Effector CD4-positive, alpha-beta T cell (primary cell): ENCODE results near the gene LCE4A. TPM values are rescaled to one million over a fixed set of nuclear protein-coding genes. Genes with fewer than 3 reads are reported as not detected.
"Not testable (repeated sequence)": the region's sequence is repeated elsewhere in the genome, so short reads cannot be mapped to it uniquely, and the experiment has no call there.

Experiments used
- DNase-seq: peaks from one replicate; pipeline ENCODE4 v3.0.0-alpha.2; 2020
- total RNA-seq: gene quantifications from one replicate; lab custom pipeline; 2026; lab: John Stamatoyannopoulos, UW

LCE4A gene, protein sequence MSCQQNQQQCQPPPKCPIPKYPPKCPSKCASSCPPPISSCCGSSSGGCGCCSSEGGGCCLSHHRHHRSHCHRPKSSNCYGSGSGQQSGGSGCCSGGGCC
- total RNA-seq = not detected

DNA sequence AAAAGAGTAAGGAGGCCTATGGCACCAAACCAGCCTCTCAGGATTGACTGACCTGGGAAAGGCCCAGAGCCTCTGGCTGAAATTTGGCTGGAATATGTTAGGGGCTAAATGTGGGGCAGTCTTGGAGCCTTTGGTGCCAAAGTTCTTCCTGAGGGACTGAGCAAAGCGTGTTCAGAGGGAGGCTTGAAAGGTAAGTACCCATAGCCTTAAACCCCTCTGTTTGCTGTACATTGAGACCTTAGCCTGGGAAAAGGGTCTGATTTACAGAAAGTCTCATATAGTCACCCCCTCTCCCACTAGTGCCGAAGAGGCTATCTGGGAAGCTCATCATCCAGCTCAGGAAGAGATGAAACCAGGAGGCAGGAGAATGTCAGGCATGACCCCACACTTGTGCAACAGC lies at the start of gene LCE4A:
Gene LCE4A, plus strand, starts transcription at position 301 of the 400 bp plus-strand sequence. CDS start 916 bp downstream, outside the sequence.
- no peak for DNase-seq

DNA sequence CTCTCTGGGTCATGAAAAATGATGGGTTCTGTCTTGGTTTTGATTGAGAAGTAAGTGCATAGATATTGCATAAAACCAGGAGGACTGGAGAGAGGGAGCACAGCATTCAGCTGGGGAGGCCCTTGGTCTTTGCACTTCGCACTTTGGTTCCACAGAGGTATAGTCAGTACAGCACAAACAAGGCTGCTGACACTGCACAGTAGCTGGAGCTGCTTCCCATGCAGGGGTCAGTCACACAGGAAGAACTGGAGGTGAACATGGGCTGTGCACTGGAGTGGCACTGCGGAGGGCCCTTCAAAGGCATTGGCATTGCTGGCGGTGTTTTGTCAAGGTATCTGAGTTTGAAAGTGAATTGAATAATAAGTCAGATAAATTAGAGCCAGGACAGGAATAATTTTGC lies 49.3 kb upstream of the LCE4A start:
- no peak for DNase-seq

DNA sequence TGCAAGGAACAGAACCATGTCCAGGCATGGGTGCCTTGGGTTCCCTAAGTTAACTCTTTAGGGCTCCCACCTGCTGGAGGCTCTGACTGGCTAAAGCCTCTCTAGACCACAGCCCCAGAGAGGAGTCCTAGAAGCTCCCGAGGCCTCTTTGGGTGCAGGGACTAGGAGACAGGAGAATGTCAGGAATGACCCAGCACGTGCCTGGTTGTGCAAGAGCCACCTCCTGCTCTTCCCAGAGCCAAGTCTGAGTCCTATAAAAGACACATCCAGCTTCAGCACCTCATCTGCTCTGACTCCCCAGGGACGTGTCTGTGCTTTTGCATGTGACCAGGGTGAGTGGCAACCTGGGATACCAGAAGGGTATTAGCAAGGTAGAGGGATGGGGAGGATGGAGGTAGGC lies 44.9 kb upstream of the LCE4A start, which contains the start of gene LCE2D:
Gene LCE2D, plus strand, starts transcription at position 283 of the 400 bp plus-strand sequence. CDS start 726 bp downstream, outside the sequence.
- no peak for DNase-seq

DNA sequence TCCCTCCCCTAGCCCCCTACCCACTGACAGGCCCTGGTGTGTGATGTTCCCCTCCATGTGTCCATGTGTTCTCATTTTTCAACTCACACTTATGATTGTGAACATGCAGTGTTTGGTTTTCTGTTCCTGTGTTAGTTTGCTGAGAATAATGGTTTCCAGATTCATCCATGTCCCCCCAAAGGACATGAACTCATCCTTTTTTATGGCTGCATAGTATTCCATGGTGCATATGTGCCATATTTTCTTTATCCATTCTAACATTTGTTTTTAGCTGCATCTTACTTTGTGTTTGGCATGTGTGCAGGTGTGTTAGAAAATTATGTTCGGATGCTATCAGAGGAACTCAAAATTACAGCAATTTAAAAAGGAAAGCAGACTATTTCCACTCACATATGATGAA lies 41.8 kb upstream of the LCE4A start:
- DNase-seq = not testable (repeated sequence)

DNA sequence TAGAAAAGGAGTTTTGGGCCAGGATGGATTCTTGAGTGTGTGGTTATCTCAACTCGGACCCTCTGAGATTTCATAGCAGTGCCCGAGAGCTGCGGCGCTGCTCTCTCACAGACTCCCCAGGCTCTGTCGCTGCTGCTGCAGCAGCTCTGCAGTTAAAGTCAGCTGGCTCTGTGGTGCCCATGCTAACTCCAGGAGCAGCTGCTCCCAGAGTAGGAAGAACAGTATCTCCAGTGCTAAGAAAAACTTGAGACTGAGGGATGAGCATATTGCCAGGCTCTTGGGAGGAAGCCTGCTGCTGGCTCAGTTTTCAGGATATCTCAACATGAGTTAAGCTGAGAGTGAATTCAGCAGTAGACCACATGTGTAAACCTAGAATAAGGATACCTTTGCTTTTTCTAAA lies 40.3 kb upstream of the LCE4A start:
- no peak for DNase-seq

DNA sequence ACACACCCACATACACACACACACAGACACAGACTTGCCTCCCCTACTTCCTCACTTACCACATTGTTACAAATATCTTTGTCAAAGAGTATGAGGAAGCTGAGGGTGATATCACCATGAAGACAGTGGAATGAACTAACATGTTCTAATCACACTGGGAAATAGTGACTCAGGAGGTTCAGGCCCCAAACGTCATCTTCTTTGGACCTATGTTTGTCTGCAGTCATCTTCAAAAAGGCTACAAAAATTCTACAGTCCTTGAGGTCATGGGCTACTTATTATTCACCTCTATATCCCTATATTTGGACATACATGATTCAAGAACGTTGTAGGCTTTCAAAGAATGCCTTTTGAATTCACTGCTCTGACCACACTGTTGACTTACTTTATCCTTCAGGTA lies 34.9 kb upstream of the LCE4A start:
- no peak for DNase-seq

DNA sequence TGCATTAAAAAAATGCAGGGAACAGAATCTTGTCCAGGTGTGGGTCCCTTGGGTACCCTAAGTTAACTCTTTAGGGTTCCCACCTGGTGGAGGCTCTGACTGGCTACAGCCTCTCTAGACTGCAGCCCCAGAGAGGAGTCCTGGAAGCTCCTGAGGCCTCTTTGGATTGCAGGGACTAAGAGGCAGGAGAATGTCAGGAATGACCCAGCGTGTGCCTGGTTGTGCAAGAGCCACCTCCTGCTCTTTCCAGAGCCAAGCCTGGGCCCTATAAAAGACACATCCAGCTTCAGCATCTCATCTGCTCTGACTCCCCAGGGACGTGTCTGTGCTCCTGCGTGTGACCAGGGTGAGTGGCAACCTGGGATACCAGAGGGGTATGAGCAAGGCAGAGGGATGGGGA lies 33.0 kb upstream of the LCE4A start, which contains the start of gene LCE2C:
Gene LCE2C, plus strand, starts transcription at position 297 of the 400 bp plus-strand sequence. CDS start 737 bp downstream, outside the sequence.
- not testable (repeated sequence) for DNase-seq

DNA sequence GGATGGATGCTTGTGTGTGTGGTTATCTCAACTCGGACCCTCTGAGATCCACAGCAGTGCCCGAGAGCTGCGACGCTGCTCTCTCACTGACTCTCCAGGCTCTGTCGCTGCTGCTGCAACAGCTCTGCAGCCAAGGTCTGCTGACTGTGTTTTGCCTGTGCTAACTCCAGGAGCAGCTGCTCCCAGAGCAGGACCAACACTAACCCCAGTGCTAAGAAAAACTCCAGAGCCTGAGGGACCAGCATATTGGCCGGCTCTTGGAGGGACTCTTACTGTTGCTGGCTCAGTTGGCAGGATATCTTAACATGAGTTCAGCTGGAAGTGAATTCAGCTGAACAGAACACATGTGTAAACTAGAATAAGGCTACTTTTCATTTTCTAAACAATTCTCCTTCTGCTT lies 28.5 kb upstream of the LCE4A start:
- DNase-seq = no peak

DNA sequence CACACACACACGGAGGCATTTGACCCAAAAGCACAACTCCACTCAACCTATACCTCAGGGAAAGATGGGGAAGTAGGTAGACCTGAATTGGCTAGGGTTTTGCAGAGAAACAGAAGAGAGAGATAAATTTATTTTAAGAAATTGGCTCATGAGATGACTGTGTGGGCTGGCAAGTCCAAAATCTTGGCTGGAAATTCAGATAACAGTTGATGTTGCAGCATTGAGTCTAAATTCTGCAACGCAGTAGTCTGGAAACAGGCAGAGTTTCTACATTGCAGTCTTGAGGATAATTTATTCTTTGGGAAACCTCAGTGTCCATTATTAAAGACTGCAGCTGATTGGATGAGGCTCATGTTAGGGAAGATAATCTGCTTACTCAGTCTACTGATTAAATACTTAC lies 26.3 kb upstream of the LCE4A start:
- DNase-seq = no peak

DNA sequence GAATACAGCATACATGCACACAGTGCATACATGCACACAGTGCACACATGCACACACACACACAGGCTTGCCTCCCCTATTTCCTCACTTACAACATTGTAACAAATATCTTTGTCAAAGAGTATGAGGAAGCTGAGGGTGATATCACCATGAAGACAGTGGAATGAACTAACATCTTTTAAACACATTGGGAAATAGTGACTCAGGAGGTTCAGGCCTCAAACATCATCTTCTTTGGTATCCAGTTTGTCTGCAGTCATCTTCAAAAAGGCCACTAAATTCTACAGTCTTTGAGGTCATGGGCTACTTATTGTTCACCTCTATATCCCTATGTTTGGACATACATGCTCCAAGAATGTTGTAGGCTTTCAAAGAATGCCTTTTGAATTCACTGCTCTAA lies 24.1 kb upstream of the LCE4A start:
- DNase-seq = no peak

DNA sequence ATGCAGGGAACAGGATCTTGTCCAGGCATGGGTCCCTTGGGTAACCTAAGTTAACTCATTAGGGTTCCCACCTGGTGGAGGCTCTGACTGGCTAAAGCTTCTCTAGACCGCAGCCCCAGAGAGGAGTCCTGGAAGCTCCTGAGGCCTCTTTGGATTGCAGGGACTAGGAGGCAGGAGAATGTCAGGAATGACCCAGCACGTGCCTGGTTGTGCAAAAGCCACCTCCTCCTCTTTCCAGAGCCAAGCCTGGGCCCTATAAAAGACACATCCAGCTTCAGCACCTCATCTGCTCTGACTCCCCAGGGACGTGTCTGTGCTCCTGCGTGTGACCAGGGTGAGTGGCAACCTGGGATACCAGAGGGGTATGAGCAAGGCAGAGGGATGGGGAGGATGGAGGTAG lies 22.1 kb upstream of the LCE4A start, which contains the start of gene LCE2B:
Gene LCE2B, plus strand, starts transcription at position 301 of the 400 bp plus-strand sequence. CDS start 721 bp downstream, outside the sequence.
- not testable (repeated sequence) for DNase-seq

DNA sequence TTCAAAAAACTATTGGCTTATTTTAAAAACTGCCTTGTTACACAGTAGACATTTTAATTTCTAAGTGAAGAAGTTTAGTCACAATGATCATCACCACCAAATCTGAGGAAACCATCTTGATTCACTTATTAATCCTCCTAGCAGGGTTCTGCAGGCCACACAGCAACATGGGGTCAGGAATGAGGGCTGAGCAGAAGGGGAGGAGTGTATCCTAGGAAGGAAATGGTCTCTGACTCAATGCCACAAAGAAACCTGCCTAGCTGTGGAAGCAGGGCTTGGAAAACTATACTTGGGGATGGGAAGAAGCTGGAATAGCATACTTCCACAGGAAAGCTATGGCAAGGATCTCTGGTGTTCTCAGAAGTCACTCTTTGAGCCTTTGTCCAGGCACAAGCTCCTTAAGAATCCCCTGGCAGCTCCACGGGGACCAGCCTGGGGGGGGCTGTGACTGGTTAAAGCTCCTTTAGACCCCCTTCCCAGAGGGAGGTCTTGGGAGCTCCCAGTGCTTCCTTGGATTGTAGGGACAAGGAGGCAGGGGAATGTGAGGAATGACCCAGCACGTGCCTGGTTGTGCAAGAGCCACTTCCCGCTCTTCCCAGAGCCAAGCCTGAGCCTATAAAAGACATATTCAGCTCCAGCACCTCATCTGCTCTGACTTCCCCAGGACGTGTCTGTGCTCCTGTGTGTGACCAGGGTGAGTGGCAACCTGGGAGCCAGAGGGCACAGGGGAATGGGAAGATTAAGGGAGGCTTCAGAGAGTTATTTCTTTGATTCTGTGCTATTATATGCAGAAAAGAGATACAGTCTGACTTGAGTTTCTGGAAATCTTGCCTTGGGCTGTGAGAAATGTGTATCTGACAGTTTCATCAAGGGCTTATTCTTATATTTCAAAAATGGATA lies 10.0 kb upstream of the LCE4A start, which contains the start of gene LCE2A:
Gene LCE2A, plus strand, starts transcription at position 645 of the 900 bp plus-strand sequence. CDS start 557 bp downstream, outside the sequence.
- no peak for DNase-seq

DNA sequence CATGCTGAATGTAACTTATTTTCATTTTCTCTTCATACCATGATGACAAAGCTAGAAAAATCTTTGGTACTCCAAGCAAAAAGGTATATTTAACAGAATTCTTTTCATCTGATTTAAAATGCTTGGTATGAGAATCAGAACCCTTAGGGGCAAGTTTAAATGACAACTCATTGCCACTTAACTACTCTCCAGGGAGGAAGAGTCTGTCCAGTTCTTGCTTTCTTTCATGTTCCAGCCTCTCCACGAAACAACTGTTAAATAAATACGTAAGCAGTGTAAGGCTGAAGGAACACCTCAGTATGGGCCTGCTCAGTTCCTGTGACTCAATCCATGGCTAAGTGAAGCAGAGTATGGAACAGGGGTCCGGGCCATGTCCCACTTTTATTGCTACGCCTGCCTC lies 8.2 kb upstream of the LCE4A start:
- no peak for DNase-seq

DNA sequence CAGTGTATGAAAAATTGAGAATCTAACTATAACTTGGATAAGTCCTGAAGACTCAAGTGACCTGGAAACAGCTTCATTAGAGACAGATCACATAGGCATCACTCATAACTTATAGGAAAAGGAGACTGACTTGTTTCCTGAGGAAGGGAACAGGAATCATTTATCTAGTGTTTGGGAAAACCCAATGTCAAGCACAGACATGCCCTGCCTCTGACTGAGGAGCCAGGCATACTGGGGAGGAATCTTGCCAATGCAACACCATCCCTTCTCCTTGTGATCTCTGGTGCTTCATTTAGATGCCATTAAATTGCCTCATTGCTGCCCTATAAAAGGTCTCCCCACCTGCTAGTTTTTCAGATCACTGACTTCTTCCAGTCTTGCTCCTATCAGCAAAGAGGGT lies 10.3 kb downstream of the LCE4A start:
- DNase-seq = no peak

DNA sequence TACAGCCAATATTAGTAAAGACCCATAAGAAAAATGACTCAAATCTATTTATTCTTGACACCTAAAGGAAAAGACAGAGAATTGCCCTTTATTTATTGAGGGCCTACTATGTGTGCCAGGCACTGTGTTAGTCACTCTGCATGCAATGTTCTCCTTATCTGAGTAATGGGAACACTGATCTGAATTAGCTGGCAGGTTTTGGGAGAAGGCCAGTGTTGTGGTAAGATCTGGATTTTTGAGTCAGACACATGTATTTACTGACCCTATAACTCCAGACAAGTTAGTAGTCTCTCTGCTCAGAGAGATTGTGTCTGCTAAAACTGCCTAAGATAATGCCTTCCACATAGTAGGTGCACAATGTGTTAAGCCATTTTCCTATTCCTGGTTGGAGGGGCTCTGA lies 17.3 kb downstream of the LCE4A start:
- no peak for DNase-seq

DNA sequence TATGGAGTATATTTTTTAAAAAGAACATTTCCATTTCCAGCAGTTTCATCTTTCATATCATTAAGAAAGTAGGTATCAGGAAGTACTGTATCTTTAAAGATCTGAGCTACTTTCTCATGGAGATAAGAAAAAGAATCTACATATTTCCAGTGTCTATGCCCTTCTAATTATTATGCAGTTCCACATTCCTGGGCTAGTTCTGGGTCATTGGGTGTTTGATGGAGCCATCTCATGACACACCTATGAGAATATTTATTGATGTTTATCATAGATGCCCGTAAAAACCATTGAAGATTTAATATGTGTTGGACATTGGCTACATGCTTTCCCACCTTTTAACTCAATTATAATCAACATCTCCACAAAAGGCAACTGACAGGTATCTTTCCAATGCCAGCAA lies 21.0 kb downstream of the LCE4A start:
- no peak for DNase-seq

DNA sequence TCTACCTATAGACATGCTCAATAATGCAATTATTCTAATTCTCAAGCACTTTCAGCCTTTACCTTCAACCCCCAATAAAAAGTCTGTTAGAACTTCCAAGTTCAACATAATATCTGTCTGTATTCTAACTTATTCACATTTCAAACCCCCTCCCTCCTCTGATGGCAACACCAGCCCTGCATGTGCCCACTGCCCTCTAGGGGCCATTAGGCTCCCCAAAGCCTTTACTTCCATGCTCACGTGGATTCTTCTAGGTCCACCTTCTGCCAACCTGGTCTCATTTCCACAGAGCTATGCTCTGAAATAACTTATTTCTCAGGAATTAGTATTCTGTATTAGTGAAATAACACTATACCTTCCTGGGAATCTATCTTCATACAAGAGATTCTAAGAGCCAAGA lies 27.7 kb downstream of the LCE4A start:
- DNase-seq = no peak

DNA sequence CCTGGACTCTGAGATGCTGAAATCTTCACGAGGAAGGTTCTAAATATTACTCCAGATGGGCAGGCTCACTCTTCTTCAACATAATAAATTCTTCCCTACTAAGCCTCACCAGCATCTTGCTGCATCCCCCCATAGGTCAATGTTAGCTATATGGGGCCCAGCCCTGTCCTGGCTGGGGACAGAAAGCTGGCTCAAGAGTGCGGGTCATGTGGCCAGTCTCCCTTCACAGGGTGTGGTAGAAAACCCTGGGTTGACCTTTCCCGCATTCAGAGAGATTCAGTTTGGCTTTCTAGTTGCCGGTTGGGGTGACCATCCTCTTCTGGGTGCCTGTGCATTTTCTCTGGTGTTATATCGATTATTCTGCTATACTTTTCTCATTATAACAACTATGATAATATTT lies 30.0 kb downstream of the LCE4A start:
- DNase-seq = no peak

DNA sequence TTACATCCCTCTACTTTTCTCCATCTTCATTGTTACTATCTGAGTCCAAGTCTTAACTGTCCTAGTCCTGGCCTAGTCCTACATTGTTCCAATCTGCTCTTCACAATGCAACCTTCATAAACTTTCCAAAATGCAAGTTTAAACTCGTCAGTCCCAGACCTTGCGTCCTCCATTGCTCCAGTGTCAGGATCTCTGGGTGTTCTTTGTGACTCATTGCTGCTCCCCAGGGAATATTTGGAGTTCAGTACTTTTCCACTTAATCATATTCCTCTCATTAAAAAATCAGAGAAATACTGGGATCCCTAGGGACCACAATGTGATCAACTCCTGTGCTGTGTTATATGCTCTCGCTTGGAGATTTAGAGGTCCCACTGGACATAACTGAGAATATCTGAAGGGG lies 31.9 kb downstream of the LCE4A start:
- no peak for DNase-seq

DNA sequence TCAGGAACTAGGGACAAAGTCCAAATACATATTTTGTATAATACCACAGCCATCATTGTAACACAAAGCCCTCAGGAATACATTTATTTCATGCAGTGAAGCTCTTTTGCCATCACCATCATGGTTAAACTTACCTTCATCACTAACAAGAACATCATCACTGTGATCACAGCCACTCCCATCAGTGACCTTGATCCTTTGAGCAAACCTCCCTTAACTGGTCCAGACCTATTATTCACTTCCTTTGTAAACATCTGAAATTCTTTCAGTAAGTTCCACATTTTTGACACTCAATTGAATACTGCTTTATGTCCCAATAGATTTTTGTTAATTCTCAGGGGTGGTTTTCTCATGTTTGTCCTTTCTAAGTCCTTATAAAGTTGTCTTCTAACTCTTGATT lies 33.7 kb downstream of the LCE4A start:
- no peak for DNase-seq

DNA sequence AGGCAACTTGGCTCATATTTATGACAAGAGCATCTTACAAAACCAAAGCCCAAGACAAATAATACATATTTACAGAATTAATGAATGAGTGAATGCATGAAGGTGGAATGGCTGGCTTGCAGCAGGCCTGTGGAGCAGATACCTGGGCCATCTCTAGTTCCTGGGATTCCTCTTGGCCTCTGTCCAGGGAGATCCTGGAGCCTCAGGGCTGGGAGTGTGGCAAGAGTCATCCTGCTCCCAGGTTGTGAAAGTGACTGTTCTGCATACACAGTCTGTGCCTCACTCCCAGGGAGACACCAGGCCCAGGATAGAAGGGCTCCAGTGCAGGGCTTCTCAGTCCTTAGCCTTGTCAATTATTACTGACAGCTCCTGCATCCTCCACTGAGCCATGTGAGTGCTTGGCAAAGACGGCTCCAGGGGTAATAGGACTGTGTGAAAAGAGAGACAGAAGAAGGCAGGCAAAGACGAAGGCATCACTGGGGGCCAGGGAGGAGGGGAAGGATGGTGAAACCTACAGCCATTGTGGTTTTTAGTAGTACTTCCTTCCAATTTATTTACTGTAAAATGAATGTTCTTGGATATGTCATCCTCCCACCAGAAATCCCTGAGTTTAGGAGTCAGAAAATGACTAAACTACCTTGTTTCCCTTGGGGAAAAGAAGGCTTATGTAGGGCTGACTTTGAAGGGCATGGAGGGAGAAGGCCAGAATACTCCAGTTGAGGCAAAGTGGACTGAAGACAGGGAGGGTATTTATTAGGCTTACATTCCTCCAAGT lies 35.6 kb downstream of the LCE4A start:
- no peak for DNase-seq

DNA sequence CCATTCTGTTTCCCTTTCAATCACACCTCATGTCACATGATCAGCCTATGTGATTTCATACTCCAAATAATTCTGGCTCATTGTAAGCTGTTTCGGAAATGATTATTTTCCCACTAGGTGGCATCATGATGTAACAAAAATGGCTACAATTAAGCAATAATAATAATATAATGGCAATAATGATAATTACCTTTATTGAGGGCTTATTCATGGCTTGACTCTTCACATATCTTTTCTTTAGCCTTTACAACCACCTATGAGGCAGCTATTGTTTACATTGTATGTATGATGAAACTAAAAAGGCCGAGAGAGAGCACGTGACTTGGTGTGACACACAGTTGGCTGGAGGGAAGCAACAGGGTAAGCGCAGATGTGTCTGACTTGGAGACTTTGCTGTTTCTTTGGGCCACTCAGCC lies 37.3 kb downstream of the LCE4A start:
- no peak for DNase-seq
